GM19023 (cell line): ENCODE results near the gene MBNL2.

ENCODE experiments used
- ATAC-seq: cut with Tn5 transposase; IDR thresholded peaks from one replicate; pipeline ENCODE4 v1.9.1; 2021; ENCODE audit warnings: mild to moderate bottlenecking, moderate library complexity; ENCODE audit not compliant: unreplicated experiment

The MBNL2 gene

DNA sequence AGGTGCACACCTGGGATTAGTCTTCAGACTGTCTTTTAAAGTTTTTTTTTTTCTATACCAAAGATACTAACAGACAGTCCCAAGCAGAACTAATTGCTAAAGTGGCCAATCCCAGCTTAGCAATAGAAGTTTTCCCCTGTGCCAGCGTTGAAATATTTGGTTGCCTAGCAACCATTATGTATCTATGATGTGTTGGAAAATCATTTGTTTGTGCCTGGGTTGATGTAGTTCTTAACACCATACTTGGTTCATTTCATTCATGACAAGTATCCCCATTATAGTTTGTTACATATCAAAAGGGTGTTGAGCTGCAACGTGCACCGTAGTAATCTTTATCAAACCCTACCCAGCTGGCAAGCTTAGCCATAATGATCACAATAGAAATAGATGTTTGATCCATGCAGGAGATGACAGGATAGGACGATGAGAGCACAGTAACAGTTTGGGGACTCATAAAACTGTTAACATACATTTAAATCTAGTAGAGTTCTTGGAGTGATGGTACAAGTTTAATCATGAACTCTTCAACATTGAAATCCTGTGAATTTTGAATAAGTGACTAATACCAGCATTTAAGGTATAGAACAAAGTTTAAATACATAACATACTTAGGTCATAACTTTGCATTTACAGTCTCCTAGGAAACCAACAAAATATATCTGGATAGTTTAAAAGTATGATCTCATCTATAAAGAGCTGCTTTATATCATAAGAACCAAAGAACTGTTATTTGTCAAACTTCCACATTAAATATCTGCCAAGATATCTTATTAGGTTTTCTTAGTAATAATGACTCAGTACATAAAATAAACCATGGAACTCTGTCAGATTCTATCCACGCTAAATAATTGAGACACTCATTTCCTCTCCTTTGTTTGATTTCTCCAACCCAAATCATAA, 73.4 kb downstream of the MBNL2 start:
- ATAC-seq: no peak

DNA sequence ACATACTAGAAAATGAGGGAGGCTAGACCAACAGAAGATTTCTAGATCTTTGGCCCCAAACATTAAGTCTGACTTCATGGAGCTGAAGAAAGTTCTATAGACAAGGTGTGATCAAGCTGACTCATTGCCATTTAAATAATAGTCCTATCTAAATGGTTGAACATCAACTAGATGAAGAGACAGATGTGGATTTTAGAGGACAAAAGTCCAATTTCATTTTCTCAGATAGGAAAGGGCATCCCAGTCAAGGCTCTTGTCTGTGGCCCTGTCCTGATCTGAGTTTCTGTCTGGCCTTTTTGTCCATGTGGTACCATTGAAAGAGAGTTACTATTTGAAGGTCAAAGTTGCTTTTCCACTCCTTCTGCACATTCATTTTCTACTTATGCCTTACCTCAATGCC, 74.6 kb downstream of the MBNL2 start:
- no peak for ATAC-seq

DNA sequence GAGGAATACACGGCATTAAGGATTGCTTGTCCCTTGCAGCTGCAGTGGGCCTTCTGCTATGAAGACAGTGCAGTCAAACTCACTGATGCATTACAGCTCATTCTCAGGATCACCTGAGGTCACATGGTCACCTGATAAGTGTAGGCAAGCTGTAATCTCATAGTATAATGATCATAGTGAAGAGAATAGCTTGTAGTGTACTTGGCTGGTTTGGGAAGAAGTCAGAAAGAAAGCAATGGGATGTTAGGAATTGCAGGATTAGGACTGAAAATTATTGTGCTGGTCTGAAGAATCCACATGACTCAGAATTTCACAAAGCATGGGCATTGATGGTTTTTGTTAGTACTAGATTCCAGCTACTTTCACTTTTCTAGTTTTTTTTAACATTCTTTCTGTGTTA, 76.7 kb downstream of the MBNL2 start:
- no peak for ATAC-seq

DNA sequence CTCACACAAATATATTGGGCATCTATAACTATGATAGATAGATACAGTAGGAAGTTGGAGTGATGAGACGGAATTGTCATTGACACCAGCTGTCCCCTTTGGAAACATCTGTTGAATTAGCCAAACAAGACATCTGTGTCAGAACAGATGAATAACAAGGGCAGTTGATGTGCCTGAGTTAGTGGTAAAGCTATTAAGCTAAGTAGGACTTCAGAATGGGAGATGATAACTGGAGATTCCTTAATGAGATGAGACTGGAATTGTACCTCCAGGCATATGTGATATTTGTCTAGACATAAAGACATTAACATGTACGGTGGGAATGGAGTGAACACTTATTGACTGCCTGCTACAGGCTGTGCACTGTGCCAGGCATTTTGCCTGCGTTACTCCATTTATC, 78.7 kb downstream of the MBNL2 start:
- ATAC-seq: no peak

DNA sequence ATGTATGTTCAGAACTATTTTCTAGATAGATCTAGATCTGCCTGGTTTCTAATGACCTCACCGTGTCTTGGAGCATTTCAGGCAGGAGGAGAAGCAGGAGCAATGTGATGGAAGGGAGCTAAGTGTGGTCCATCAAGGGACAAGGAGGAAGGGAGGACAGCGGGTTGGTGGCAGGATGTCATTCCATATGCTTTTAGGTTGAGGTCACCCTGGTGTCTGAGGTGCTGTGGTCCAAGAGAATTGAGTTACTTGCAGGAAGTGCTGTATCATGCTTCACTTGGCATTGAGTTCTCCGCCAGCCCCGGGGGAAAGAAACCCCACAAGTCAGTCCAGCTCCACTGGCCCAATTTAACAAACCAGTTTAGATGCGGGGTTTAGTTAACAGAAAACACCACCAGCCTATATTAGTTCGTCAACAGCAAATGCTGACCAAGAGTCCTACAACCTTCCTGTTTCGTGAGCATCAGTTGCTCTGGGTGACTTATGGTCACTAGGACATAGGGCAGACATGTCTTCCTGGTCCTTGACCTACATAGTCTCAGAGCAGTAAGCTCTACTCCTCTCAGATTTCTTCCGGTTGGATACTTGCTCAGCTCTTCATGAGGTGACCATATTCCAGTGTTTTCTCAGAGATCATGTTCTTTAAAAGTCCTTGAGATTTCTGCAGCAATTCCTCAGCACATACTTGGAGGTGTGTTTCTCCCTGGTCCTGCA, 79.4 kb downstream of the MBNL2 start:
- ATAC-seq: no peak

DNA sequence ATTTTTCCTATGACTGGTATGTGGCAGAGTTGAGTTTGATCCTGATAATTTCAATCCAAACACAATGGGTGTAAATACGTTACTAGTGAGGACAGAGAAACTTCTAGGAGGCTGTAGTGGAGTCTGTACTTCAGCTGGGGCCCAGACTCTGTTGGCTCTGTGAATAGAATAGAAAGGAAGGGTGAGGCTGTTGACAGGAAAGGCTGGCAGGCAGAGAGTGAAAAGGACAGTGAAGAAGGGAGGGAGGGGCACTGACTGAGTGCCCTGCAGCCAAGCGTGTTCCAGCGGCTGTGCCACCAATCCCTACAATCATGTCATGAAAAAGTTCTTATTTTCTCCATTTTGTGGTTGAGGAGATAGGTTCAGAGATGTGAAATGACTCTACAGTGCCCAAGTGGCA, 80.5 kb downstream of the MBNL2 start:
- no peak for ATAC-seq

DNA sequence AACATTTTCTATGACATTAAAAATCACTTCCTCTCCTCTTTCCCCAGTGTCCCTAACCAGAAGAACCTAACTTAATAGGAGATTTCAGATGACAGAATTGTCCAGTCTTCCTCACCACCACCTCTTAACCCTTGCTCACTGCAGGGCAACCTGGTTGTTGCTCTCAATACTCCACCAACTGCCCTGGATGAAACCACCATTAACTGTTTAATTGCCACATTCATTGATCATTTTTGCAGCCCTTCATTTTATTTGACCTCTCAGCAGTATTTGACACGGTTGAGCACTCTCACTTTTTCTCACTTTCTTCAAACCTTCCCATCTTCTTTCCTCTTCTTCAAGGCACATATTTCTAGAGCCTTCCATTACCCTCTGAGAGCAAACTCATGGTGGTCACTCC, 84.0 kb downstream of the MBNL2 start:
- ATAC-seq: no peak

DNA sequence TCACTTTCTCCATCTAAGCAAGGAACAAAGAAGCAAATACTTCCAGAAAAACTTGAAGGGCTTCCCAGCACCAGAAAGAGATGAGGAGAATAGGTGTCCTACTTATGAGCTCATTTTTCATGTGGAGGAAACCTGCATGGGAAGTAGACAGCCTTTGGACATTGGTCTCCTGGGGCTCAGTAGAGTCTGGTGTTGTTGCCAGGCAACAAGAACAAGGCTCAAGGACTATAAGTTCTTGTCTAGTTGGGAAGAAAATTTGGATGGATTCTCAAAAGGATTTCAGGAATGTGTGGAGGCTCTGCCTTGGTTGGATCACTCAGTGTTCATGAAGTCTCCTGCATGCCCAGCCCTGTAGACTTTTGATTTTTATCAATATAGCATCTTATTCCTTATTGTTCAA, 84.5 kb downstream of the MBNL2 start:
- ATAC-seq: no peak

DNA sequence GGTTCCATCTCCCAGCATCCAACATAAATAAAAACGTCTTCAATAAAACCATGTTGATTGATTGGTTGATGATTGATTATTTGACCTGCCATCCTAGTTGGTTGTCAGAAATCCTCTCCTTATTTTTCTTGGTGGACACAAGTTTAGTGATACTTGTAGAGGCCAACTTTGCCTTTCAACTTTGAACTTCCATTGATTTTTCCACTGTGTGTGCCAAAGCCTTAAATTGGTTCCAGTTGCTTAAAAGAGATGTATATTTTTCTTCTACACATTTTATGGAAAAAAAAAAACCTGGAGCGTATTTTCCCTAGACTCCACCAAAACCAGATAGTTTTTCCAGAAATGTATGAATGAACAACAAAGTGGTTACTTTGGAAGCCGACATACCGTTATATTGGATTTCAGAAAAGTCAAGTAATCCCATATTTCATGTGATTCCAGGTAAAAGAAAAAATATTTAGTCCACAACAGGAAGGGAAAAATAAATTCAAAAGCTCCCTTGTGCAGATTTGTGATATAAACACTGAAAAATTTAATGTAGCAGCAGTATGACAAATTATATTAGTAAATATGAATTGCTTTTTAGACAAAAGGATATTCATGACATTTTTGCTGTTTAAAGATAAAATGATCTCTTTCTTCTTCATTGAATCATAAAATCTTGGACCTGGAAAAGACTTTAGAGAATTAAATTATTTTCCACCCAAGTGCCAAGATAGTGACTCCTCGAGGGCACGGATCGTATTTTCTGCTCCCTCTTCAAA, 85.2 kb downstream of the MBNL2 start:
- ATAC-seq: no peak

DNA sequence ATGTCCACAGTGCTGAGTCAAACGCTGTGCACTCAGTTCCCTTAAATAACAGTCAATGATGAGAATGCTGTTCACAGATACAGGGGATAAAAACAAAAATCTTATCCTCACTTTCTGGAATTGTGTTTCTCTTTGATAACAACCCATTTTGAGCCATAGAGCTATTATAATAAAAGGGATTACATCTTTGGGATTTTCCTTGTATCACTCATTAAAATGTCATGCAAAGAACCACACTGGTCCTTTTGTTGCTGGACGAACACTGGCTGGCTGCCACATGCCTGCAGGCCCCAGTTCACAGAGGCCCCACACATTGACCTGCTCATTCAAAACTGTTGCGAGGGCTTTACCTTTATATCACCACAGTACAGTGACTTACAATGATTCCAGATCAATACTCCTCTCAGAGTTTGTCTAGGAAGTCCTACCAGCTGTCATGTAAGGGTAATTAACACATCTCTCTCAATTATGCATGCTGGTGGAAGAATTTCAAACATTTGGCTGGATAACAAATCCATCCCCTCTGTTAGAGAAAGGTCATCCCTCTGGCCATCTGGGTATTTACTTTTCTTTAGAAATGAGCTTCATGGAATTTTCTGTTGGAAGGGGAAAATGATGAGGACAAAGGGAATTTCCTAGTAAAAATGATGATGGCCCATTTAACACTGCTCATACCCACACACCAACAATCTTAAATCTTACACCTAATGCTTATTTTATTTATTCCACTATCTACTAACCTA, 85.9 kb downstream of the MBNL2 start:
- no peak for ATAC-seq

DNA sequence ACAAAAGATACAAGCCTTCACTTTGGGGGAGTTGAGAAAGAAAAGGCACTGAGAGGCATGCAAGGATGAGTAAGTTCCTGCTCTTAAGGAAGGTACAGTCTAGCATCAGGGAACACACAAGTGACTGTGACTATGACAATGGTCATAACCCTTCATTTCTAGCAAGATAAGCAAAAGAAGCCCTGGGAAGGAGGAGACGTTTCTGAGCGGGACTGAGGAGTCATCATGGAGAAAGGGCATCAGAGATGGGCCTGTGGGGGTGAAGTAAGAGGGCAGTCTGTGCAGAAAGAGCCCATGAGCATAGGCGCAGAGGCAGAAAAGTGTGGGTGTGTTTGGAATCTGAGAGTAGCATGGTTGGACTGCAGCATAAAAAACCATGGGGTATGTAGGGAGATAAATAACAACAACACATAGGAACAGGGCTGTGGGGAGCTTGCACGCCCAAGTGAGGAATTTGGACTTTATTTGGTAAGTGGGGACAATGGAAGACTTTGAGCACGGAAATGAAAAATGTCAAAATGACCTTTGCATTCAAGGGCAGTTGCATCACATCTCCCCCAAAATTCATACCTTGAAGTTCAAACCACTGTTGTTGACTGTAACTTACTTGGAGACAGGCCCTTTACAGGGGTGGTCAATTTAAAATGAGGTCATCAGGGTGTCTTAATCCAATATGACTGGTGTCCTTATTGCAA, 86.7 kb downstream of the MBNL2 start:
- no peak for ATAC-seq

DNA sequence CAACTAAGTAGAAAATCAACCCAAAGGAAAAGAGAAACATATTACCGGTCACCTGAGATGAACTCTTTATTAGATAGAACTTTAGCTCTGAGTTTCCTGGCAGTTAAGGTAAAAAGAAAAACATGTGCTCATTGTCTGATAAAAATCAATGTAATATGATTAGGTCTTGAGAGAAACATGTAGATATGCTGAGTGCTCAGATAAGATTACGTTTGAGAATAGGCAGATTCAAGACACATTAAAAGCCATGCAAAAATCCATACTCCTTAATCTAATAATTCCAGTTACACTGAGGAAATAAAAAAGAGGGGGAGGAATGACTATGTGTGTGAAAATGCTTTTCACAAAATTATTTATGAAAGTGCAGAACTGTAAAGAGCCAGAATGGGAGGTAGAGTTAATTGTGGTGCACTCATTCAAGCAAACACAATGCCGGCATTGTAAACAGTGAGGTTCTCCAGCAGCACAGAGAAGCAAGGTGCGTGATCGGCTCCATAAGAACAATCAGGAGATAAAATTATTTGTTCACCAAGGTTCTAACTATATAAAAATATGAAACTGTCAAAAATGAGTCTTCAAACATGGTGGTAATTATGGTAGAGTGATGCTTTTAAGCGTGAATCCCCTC, 88.8 kb downstream of the MBNL2 start:
- ATAC-seq: no peak

DNA sequence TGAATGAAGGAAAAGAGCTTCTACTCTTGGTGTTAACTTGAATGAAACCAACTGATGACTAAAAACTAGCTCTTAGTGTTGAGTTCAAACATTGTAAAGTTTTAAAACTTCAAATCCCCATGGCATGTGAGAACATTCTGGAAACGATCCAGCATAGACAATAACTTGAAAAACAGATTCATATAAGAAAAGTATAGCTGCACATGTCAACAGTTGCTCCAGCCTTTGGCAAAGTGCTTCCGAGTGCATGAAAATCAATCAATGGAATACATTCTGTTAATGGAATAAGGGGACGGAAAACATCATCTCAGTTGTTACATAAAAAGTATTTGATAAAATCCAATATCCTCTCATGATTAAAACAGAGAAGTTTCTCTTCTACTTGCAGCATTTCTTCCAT, 89.8 kb downstream of the MBNL2 start:
- no peak for ATAC-seq

DNA sequence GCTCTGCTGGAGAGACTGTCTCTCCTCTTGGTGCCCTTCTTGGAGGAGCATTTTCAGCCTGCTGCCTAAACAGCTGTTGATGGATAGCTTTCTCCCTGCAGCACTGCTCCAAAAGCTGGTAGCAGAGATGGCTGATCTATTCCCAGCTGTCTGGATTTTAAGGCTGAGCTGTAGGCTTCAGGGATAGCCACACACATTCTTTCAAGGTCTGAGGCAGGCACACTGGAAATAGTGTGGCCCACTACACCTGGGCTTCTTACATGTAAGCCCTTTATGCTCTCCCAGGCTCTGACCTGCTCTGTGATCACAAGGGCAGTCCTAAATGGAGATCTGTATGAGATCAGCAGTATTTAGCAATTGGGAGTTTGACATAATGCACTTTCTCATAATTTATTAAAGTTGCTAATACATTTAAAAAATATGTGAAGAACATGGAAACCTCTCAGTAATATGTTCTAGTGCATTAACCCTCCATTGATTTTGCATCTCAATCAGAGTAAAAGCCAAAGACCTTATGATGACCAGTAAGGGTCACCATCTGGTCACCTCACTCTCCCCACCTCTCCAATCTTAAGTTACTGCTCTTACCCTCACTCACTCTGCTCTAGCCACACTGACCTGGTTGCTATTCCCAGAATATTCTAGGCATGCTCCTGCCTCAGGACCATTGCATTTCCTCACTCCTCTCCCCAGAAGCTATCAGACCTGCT, 91.6 kb downstream of the MBNL2 start:
- no peak for ATAC-seq

DNA sequence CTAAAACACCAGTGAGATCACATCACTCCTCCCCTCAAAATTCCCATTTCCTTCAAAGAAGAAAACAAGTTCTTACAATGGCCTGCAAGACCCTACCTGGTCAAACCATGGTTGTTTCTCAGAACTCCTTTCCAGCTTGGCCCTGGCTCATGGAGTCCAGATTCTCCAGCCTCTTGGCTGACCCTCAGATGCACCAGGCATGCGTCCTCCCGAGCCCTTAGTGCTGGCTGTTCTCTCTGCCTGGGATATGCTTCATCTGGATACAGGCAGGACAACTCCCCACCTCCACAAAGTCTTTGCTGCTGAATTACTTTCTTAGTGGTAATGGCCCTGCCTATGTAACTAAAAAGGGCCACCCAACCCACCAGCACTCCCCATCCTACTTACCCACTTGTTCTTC, 94.3 kb downstream of the MBNL2 start:
- no peak for ATAC-seq

DNA sequence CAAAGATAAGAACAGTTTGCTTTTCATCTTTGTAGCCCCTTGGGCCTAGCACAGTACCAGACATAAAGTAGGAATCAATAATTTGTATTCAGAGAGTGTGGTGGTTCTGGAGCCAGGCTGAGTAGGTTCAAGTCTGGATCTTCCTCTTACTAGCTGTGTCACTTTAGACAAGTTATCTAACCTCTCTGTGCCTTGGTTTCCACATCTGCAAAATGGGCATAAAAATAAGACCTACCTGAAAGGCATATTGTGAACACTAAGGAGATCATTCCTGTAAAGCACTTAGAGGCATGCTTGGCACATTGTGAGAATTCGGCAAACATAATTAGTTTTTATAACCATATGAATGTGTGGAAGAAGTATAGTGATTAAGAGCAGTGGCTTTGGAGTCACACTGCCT, 95.8 kb downstream of the MBNL2 start:
- no peak for ATAC-seq

DNA sequence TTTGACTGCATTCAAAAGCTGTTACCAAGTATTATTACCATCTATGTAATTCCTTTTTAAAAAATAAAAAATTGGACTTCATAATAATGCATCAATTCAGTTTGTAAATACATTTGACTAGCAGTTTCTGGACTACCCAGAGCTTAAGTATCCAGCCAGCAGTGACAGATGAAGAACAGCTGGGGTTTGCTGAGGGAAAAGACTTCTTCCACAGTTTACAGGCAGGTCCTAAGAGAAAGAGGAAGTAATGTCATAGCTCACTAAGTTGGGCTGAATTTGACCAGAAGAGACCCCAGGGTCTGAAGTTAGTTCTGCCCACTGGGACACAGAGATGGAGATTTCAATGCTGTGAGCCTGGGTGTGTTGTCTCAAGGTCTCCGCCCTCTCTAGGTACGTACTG, 96.4 kb downstream of the MBNL2 start:
- ATAC-seq: no peak

DNA sequence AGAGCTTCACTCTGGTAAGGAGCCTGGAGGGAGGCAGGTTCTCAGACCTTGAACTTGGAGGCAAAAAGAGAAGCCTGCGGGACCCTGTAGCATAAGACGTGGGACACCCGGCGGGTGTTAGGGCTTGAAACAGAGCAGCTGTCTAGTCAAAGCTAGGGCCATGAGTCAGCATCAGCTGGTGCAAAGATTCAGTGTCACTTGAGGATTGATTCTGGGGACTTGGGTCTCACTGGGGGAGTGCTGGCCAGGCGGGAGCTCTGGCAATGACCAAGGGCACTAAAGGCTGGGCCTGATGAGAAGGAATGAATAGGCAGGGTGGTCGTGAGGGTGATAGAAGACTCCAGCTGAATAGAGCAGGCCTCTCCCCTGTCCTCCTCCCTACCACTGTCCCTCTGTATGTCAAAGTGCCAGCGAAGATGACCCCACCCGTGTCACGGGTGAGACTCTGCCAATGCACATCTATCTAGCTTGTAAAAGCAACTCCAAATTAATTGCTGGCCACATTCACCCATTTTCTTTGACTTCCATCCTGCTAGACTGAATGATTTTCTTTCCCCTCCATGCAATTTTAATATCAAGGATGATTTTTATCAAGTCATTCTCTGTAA, 97.1 kb downstream of the MBNL2 start:
- ATAC-seq: no peak

DNA sequence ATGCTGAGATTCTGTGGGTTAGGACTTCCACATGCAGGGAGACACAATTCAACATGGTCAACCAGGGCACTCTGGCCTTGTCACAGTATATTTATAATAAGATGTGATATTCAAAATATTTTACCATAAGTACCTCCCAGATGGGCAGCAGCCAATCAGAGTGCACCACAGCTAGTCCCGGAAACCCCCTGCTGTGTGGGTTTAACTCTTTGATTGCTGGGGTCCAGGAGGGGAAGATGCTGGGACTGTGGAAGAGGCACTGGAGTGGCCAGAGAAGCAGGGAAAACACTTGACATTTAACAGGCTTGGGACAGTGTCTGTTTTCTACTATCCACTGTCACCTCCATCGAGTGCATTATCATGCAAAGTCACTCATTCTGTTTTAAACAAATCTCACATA, 99.0 kb downstream of the MBNL2 start:
- ATAC-seq: no peak
